ENCODE results near the gene NEXMIF. TPM values are rescaled to one million over a fixed set of nuclear protein-coding genes. Genes with fewer than 3 reads are reported as not detected.

The NEXMIF gene
- total and polyA plus RNA-seq, 2 experiments from 2014 or later = 0.25 to 0.80 TPM

- Histone ChIP-seq H3K27ac (no peak overlapping the region), H3K4me2 (no peak overlapping the region), H3K27me3 (peaks cover 6% of the 10 kb centered on the region), H3K4me1 (ENCODE audit: insufficient read depth) (peaks cover 4% of the 10 kb centered on the region), H2AFZ (no peak overlapping the region), H3K9me2 (replicated peaks; ENCODE audit: insufficient read depth) (no peaks in the 10 kb centered on the region), H3K4me3 (no peak overlapping the region), H3K36me3 (replicated peaks; ENCODE audit: insufficient read depth, low read depth) (no peaks in the 10 kb centered on the region), H3K79me2 (no peaks in the 10 kb centered on the region), H4K20me1 (ENCODE audit: insufficient read depth, poor library complexity, severe bottlenecking) (no peaks in the 10 kb centered on the region), H3K9me3 (ENCODE audit: low read depth) (no peaks in the 10 kb centered on the region)
- WGBS (ENCODE audit: low lambda C conversion rate, missing lambda C conversion rate) = 64% methylated on average over 6 of the region's 6 CpGs
- no peak for DNase-seq (ENCODE audit: low spot score)
- no peak for TF ChIP-seq EZH2phosphoT487 (IDR thresholded peaks at IDR 0.05; ENCODE audit: low read depth, severe bottlenecking, unreplicated experiment)
- no peak for TF ChIP-seq EZH2 (IDR thresholded peaks at IDR 0.05; ENCODE audit: borderline replicate concordance)
- no peak for TF ChIP-seq CTCF (IDR thresholded peaks at IDR 0.05; ENCODE audit: poor library complexity)
Observed at GRCh38 chrX:74922922-74923543, 2.2 kb downstream of the NEXMIF start.

- H3K9me3 ChIP-seq (ENCODE audit: low read depth) = no peaks in the 10 kb centered on the region
- no peak overlapping the region for H2AFZ ChIP-seq
- H3K27ac ChIP-seq = no peak overlapping the region
- no peak overlapping the region for H3K4me3 ChIP-seq
- WGBS (ENCODE audit: low lambda C conversion rate, missing lambda C conversion rate) = 44% methylated on average over 1 of the region's 1 CpG
- TF ChIP-seq CTCF (IDR thresholded peaks at IDR 0.05; ENCODE audit: poor library complexity) (no peak), EZH2 (IDR thresholded peaks at IDR 0.05; ENCODE audit: borderline replicate concordance) (no peak), EZH2phosphoT487 (IDR thresholded peaks at IDR 0.05; ENCODE audit: low read depth, severe bottlenecking, unreplicated experiment) (no peak)
- no peaks in the 10 kb centered on the region for H3K27me3 ChIP-seq
- no peaks in the 10 kb centered on the region for H4K20me1 ChIP-seq (ENCODE audit: insufficient read depth, poor library complexity, severe bottlenecking)
- no peaks in the 10 kb centered on the region for H3K79me2 ChIP-seq
- DNase-seq (ENCODE audit: low spot score) = no peak
- no peak overlapping the region for H3K4me2 ChIP-seq
- no peaks in the 10 kb centered on the region for H3K36me3 ChIP-seq (replicated peaks; ENCODE audit: insufficient read depth, low read depth)
- no peaks in the 10 kb centered on the region for H3K4me1 ChIP-seq (ENCODE audit: insufficient read depth)
- H3K9me2 ChIP-seq (replicated peaks; ENCODE audit: insufficient read depth) = no peaks in the 10 kb centered on the region
Observed at GRCh38 chrX:74911494-74911893, 13.8 kb downstream of the NEXMIF start.

GRCh38 chrX:74906417-74906816 lies 18.8 kb downstream of the NEXMIF start:
- Histone ChIP-seq H3K36me3 (replicated peaks; ENCODE audit: insufficient read depth, low read depth) (no peaks in the 10 kb centered on the region), H3K4me2 (no peak overlapping the region), H4K20me1 (ENCODE audit: insufficient read depth, poor library complexity, severe bottlenecking) (no peaks in the 10 kb centered on the region), H3K27me3 (no peaks in the 10 kb centered on the region), H3K4me1 (ENCODE audit: insufficient read depth) (no peaks in the 10 kb centered on the region), H2AFZ (no peak overlapping the region), H3K79me2 (no peaks in the 10 kb centered on the region), H3K9me2 (replicated peaks; ENCODE audit: insufficient read depth) (no peaks in the 10 kb centered on the region), H3K27ac (no peak overlapping the region), H3K4me3 (no peak overlapping the region), H3K9me3 (ENCODE audit: low read depth) (no peaks in the 10 kb centered on the region)
- no peak for TF ChIP-seq EZH2 (IDR thresholded peaks at IDR 0.05; ENCODE audit: borderline replicate concordance)
- TF ChIP-seq EZH2phosphoT487 (IDR thresholded peaks at IDR 0.05; ENCODE audit: low read depth, severe bottlenecking, unreplicated experiment) = no peak
- TF ChIP-seq CTCF (IDR thresholded peaks at IDR 0.05; ENCODE audit: poor library complexity) = no peak
- 90% methylated on average over 3 of the region's 3 CpGs for WGBS (ENCODE audit: low lambda C conversion rate, missing lambda C conversion rate)
- DNase-seq (ENCODE audit: low spot score) = no peak
